ENCODE measurements around the gene UROC1. TPM values are rescaled to one million over a fixed set of nuclear protein-coding genes. Genes with fewer than 3 reads are reported as not detected.

The UROC1 gene
- total and polyA plus RNA-seq, 2 donors (not counting 1 experiment from before 2014, with no cell fraction given) = not detected

DNA sequence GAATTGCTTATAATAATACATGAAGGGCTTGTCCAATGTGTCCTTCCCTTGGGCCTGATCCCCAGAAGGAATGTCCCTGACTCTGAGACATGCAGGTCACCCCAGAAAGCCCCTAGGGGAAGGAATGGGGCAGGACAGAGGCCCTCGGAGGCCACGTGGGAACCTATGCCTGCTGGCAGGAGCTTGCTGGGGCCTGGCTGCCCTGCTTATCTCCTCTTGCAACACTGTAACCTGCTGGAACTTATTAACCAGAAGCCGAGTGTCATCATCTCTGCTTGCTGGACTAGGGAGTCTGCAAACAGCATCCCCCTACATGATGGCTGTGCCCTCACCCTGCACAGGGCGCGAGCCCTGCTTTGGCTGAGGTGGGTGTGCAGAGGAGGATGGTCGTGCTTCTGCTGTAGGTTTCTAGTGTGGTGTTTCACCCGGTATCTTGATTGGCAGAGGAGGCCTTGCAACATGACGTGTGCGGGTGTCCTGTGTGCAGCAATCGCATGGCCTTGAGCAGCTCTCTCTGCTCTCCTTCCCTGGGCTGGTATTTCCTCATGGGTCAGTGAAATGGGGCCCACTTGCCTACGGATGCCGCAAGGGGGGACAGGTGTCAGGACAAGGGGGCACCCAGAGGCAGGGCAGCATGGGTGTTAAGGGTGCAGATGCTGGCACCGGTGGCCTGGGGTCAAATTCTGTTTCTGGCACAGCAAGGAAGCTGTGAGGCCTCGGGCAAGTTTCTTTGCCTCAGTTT is 11.4 kb upstream of the UROC1 start:
- DNase-seq (no peak), ATAC-seq (ENCODE audit: low read depth) (no peak)
- no peak overlapping the region for H3K4me3 ChIP-seq (ENCODE audit: control extremely low read depth in 1 of 5, extremely low read depth in 1 of 5, insufficient read depth in 1 of 5, low read depth in 2 of 5, low read length in 4 of 5)
- H3K4me3 Mint-ChIP-seq = no peak overlapping the region
- H3K27me3 Mint-ChIP-seq = peaks cover 18% of the 10 kb centered on the region
- no peak overlapping the region for H2AFZ ChIP-seq (ENCODE audit: insufficient read depth, low read depth, low read length, poor library complexity, severe bottlenecking)
- POLR2A ChIA-PET = no interaction called here
- H3K9me3 ChIP-seq (ENCODE audit: control extremely low read depth in 1 of 3, control insufficient read depth in 2 of 3, insufficient read depth in 1 of 3, low read length in 2 of 3) = peaks cover 0 to 4% (median 0%) of the 10 kb centered on the region in 3 donors
- H3K9me3 Mint-ChIP-seq (ENCODE audit: insufficient read depth) = no peaks in the 10 kb centered on the region
- H3K27ac Mint-ChIP-seq = no peak overlapping the region
- no peak overlapping the region for H3K27ac ChIP-seq (ENCODE audit: low read length in 2 of 2)
- CTCF ChIA-PET = no interaction called here
- intact Hi-C loops (cut with micrococcal nuclease) = no loop called here
- TF ChIP-seq, protein P1, sequence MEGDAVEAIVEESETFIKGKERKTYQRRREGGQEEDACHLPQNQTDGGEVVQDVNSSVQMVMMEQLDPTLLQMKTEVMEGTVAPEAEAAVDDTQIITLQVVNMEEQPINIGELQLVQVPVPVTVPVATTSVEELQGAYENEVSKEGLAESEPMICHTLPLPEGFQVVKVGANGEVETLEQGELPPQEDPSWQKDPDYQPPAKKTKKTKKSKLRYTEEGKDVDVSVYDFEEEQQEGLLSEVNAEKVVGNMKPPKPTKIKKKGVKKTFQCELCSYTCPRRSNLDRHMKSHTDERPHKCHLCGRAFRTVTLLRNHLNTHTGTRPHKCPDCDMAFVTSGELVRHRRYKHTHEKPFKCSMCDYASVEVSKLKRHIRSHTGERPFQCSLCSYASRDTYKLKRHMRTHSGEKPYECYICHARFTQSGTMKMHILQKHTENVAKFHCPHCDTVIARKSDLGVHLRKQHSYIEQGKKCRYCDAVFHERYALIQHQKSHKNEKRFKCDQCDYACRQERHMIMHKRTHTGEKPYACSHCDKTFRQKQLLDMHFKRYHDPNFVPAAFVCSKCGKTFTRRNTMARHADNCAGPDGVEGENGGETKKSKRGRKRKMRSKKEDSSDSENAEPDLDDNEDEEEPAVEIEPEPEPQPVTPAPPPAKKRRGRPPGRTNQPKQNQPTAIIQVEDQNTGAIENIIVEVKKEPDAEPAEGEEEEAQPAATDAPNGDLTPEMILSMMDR (IDR thresholded peaks at IDR 0.05) = no peak
- TF ChIP-seq EZH2 (IDR thresholded peaks at IDR 0.05; ENCODE audit: borderline replicate concordance, insufficient read depth, low read depth, low read length, poor library complexity, severe bottlenecking) = no peak
- no peaks in the 10 kb centered on the region for H3K4me1 Mint-ChIP-seq
- H3K36me3 ChIP-seq (replicated peaks in 1 of 2; ENCODE audit: control extremely low read depth in 1 of 2, control insufficient read depth in 1 of 2, extremely low read depth in 1 of 2, insufficient read depth in 2 of 2, low read length in 1 of 2) = no peaks in the 10 kb centered on the region
- peaks cover 0 to 18% (median under 1%) of the 10 kb centered on the region in 4 experiments for H3K27me3 ChIP-seq (replicated peaks in 1 of 4; ENCODE audit: control extremely low read depth in 1 of 4, control insufficient read depth in 3 of 4, insufficient read depth in 4 of 4, low read length in 3 of 4)
- 74% methylated on average over 12 of the region's 14 CpGs for WGBS (ENCODE audit: insufficient coverage)
- peaks cover 0 to 12% of the 10 kb centered on the region in 2 donors for H3K4me1 ChIP-seq (ENCODE audit: control insufficient read depth in 2 of 2, insufficient read depth in 2 of 2, low read length in 2 of 2)
- no peak overlapping the region for H3K4me2 ChIP-seq (replicated peaks; ENCODE audit: low read depth, low read length, poor library complexity, severe bottlenecking)
- H4K20me1 ChIP-seq (ENCODE audit: control insufficient read depth, insufficient read depth, low read length, poor library complexity, severe bottlenecking) = no peaks in the 10 kb centered on the region
- H3K79me2 ChIP-seq (ENCODE audit: control insufficient read depth, insufficient read depth, low read length) = no peaks in the 10 kb centered on the region
- H3K9ac ChIP-seq (ENCODE audit: low read length) = no peak overlapping the region

DNA sequence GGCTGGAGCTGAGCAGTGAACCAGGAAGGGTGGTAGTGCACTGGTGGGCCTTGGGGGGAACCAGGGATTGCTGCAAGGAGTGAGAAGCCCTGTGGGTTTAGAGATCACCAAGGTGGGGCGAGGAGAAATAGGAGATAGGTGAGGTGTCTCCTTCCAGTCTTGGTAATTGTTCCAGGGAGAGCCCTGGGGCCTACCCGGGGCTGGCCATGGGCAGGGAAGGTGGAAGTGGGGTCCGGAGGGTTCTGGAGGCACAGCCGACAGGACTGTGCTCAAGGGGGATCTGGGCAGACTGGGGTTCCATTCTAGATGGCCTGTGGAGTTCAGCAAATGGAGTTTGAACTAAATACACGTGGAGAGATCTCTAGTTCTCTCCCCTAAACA is 10.8 kb upstream of the UROC1 start:
- DNase-seq (no peak), ATAC-seq (ENCODE audit: low read depth) (no peak)
- ChIA-PET POLR2A (no interaction called here), CTCF (no interaction called here)
- H3K4me1 Mint-ChIP-seq = no peaks in the 10 kb centered on the region
- H2AFZ ChIP-seq (ENCODE audit: insufficient read depth, low read depth, low read length, poor library complexity, severe bottlenecking) = no peak overlapping the region
- peaks cover 21% of the 10 kb centered on the region for H3K27me3 Mint-ChIP-seq
- H3K27ac Mint-ChIP-seq = no peak overlapping the region
- peaks cover 0 to 23% (median 3%) of the 10 kb centered on the region in 4 experiments for H3K27me3 ChIP-seq (replicated peaks in 1 of 4; ENCODE audit: control extremely low read depth in 1 of 4, control insufficient read depth in 3 of 4, insufficient read depth in 4 of 4, low read length in 3 of 4)
- peaks cover 0 to 14% of the 10 kb centered on the region in 2 donors for H3K4me1 ChIP-seq (ENCODE audit: control insufficient read depth in 2 of 2, insufficient read depth in 2 of 2, low read length in 2 of 2)
- H3K27ac ChIP-seq (ENCODE audit: low read length in 2 of 2) = no peak overlapping the region
- no peaks in the 10 kb centered on the region for H3K9me3 Mint-ChIP-seq (ENCODE audit: insufficient read depth)
- H3K4me2 ChIP-seq (replicated peaks; ENCODE audit: low read depth, low read length, poor library complexity, severe bottlenecking) = no peak overlapping the region
- TF ChIP-seq, protein P1 (IDR thresholded peaks at IDR 0.05) = no peak
- no peak for TF ChIP-seq EZH2 (IDR thresholded peaks at IDR 0.05; ENCODE audit: borderline replicate concordance, insufficient read depth, low read depth, low read length, poor library complexity, severe bottlenecking)
- peaks cover 0 to 4% (median 0%) of the 10 kb centered on the region in 3 donors for H3K9me3 ChIP-seq (ENCODE audit: control extremely low read depth in 1 of 3, control insufficient read depth in 2 of 3, insufficient read depth in 1 of 3, low read length in 2 of 3)
- no peaks in the 10 kb centered on the region for H3K79me2 ChIP-seq (ENCODE audit: control insufficient read depth, insufficient read depth, low read length)
- no peak overlapping the region for H3K9ac ChIP-seq (ENCODE audit: low read length)
- 63% methylated on average over 2 of the region's 5 CpGs for WGBS (ENCODE audit: insufficient coverage)
- H4K20me1 ChIP-seq (ENCODE audit: control insufficient read depth, insufficient read depth, low read length, poor library complexity, severe bottlenecking) = no peaks in the 10 kb centered on the region
- no peak overlapping the region for H3K4me3 ChIP-seq (ENCODE audit: control extremely low read depth in 1 of 5, extremely low read depth in 1 of 5, insufficient read depth in 1 of 5, low read depth in 2 of 5, low read length in 4 of 5)
- intact Hi-C loops (cut with micrococcal nuclease) = no loop called here
- no peak overlapping the region for H3K4me3 Mint-ChIP-seq
- no peaks in the 10 kb centered on the region for H3K36me3 ChIP-seq (replicated peaks in 1 of 2; ENCODE audit: control extremely low read depth in 1 of 2, control insufficient read depth in 1 of 2, extremely low read depth in 1 of 2, insufficient read depth in 2 of 2, low read length in 1 of 2)
